IMR-90 (cell line): ENCODE results near the gene PCYT2. TPM values are rescaled to one million over a fixed set of nuclear protein-coding genes. Genes with fewer than 3 reads are reported as not detected.

Experiments
- ATAC-seq: fragments of 200-7000 bp; cut with Tn5 transposase; 2 replicates; pipeline ENCODE4 v1.9.1; 2020; ENCODE audit warnings: low read depth, mild to moderate bottlenecking, moderate library complexity
- BruUV-seq: library from RNA; stranded (reverse); fragments of 400-500 nt; replicated peaks from 2 replicates; lab custom pipeline; 2021; lab: Mats Ljungman, UMichigan
- CTCF ChIA-PET: fragments of 300-600 bp; formaldehyde crosslinking; extraction: SDS; loops from one replicate; lab custom pipeline; 2021; ENCODE audit warnings: antibody characterized with exemption; lab: Yijun Ruan, JAX
- POLR2A ChIA-PET: fragments of 300-600 bp; sonication (Branson Sonifier 250); formaldehyde crosslinking; loops from one replicate; lab custom pipeline; 2022; ENCODE audit warnings: antibody characterized with exemption; ENCODE audit not compliant: unreplicated experiment; lab: Charles Lee
- DNase-seq: peaks from one replicate; pipeline ENCODE4 v3.0.0; 2013
- H2AFZ ChIP-seq: replicated peaks from 2 replicates; pipeline ENCODE3; 2013; ENCODE audit warnings: low read length, mild to moderate bottlenecking; ENCODE audit not compliant: poor library complexity
- H2AK5ac ChIP-seq: 2 replicates; pipeline ENCODE4 v1.6.1; 2013; ENCODE audit warnings: low read depth, low read length, inconsistent platforms
- H2AK9ac ChIP-seq: replicated peaks from 2 replicates; pipeline ENCODE3; 2013; ENCODE audit warnings: mild to moderate bottlenecking, low read depth, low read length, moderate library complexity; ENCODE audit not compliant: poor library complexity
- H2BK120ac ChIP-seq: 2 replicates; pipeline ENCODE4 v1.6.1; 2013; ENCODE audit warnings: low read depth, low read length, inconsistent platforms
- H2BK15ac ChIP-seq: 3 replicates; pipeline ENCODE4 v1.6.1; 2013; ENCODE audit warnings: low read depth, low read length, inconsistent platforms
- H2BK20ac ChIP-seq: 2 replicates; pipeline ENCODE4 v1.6.1; 2013; ENCODE audit warnings: low read depth, mild to moderate bottlenecking, inconsistent platforms, low read length, moderate library complexity
- H2BK5ac ChIP-seq: 2 replicates; pipeline ENCODE4 v1.6.1; 2013; ENCODE audit warnings: mild to moderate bottlenecking, low read depth, low read length, inconsistent platforms; ENCODE audit not compliant: poor library complexity, severe bottlenecking
- H3K14ac ChIP-seq: replicated peaks from 2 replicates; pipeline ENCODE4 v1.6.1; 2013; ENCODE audit warnings: low read depth, low read length, inconsistent platforms
- H3K18ac ChIP-seq: 2 replicates; pipeline ENCODE4 v1.6.1; 2013; ENCODE audit warnings: low read depth, low read length, control low read depth
- H3K23ac ChIP-seq: 2 replicates; pipeline ENCODE4 v1.6.1; 2013; ENCODE audit warnings: low read depth, low read length, inconsistent platforms
- H3K27ac ChIP-seq: 2 replicates; pipeline ENCODE4 v1.5.1; 2013; ENCODE audit warnings: mild to moderate bottlenecking, control low read depth, low read length; ENCODE audit not compliant: insufficient read depth
- H3K27me3 ChIP-seq: 2 replicates; pipeline ENCODE4 v1.6.1; 2013; ENCODE audit warnings: low read length; ENCODE audit not compliant: control insufficient read depth, insufficient read depth
- H3K36me3 ChIP-seq: 2 replicates; pipeline ENCODE4 v1.6.1; 2013; ENCODE audit warnings: low read length, mixed read lengths; ENCODE audit not compliant: control insufficient read depth, insufficient read depth
- H3K4ac ChIP-seq: 2 replicates; pipeline ENCODE4 v1.6.1; 2013; ENCODE audit warnings: low read depth, low read length, inconsistent platforms
- H3K4me1 ChIP-seq: 2 replicates; pipeline ENCODE4 v1.6.1; 2013; ENCODE audit warnings: low read length, mixed read lengths; ENCODE audit not compliant: control insufficient read depth, insufficient read depth
- H3K4me2 ChIP-seq: 2 replicates; pipeline ENCODE4 v1.6.1; 2013; ENCODE audit warnings: low read depth, mild to moderate bottlenecking, control low read depth, low read length, moderate library complexity
- H3K4me3 ChIP-seq: 2 replicates; pipeline ENCODE4 v1.5.1; 2013; ENCODE audit warnings: low read depth, mild to moderate bottlenecking, control low read depth, low read length, moderate library complexity; ENCODE audit not compliant: insufficient read depth
- H3K56ac ChIP-seq: 2 replicates; pipeline ENCODE4 v1.6.1; 2013; ENCODE audit warnings: low read length, inconsistent platforms; ENCODE audit not compliant: insufficient read depth; ENCODE audit errors: extremely low read depth
- H3K79me1 ChIP-seq, 2 experiments: 2 replicates each; pipeline ENCODE4 v1.6.1; 2013; ENCODE audit warnings: low read length in 2 of 2, inconsistent platforms in 1 of 2, low read depth in 1 of 2
- H3K9ac ChIP-seq: 2 replicates; pipeline ENCODE4 v1.6.1; 2013; ENCODE audit warnings: low read depth, low read length, control low read depth
- H3K9me1 ChIP-seq: 2 replicates; pipeline ENCODE4 v1.6.1; 2013; ENCODE audit warnings: low read length, inconsistent platforms; ENCODE audit not compliant: insufficient read depth
- H3K9me3 ChIP-seq: 2 replicates; pipeline ENCODE4 v1.6.1; 2013; ENCODE audit warnings: low read length; ENCODE audit not compliant: control insufficient read depth, insufficient read depth
- H4K20me1 ChIP-seq: 2 replicates; pipeline ENCODE4 v1.6.1; 2013; ENCODE audit warnings: low read length, inconsistent platforms; ENCODE audit not compliant: insufficient read depth
- H4K5ac ChIP-seq: 2 replicates; pipeline ENCODE4 v1.6.1; 2013; ENCODE audit warnings: mild to moderate bottlenecking, low read depth, low read length, control low read depth
- H4K8ac ChIP-seq, 2 experiments: 2 replicates each; pipeline ENCODE4 v1.6.1; 2013; ENCODE audit warnings: low read depth in 2 of 2, low read length in 2 of 2, control low read depth in 1 of 2, inconsistent platforms in 1 of 2
- H4K91ac ChIP-seq: 2 replicates; pipeline ENCODE4 v1.6.1; 2013; ENCODE audit warnings: low read depth, low read length, inconsistent platforms; ENCODE audit not compliant: insufficient read depth
- BHLHE40 ChIP-seq: fragments of 150-350 bp; IDR thresholded peaks from 2 replicates; pipeline ENCODE4 v1.6.1; 2016; ENCODE audit warnings: mild to moderate bottlenecking, low read depth, low read length
- CEBPB ChIP-seq: IDR thresholded peaks from 2 replicates; pipeline ENCODE4 v1.6.1; 2012; ENCODE audit warnings: low read depth, low read length, improper control_type of control experiment
- CHD1 ChIP-seq: IDR thresholded peaks from 2 replicates; pipeline ENCODE4 v1.6.1; 2012; ENCODE audit warnings: low read depth, low read length, improper control_type of control experiment
- CTCF ChIP-seq: conservative IDR thresholded peaks from 2 replicates; pipeline ENCODE4 v1.5.1; 2012; ENCODE audit warnings: mild to moderate bottlenecking, low read depth, low read length, improper control_type of control experiment
- ELK1 ChIP-seq: fragments of 150-350 bp; IDR thresholded peaks from 2 replicates; pipeline ENCODE4 v1.6.1; 2016; ENCODE audit warnings: low read depth, mild to moderate bottlenecking, low read length, moderate library complexity, borderline replicate concordance
- FOS ChIP-seq: fragments of 150-350 bp; IDR thresholded peaks from 2 replicates; pipeline ENCODE4 v1.6.1; 2016; ENCODE audit warnings: low read depth, low read length
- MAFK ChIP-seq: IDR thresholded peaks from 2 replicates; pipeline ENCODE4 v1.6.1; 2012; ENCODE audit warnings: low read depth, low read length, improper control_type of control experiment
- MAZ ChIP-seq: IDR thresholded peaks from 2 replicates; pipeline ENCODE4 v1.6.1; 2012; ENCODE audit warnings: low read depth, mild to moderate bottlenecking, low read length, improper control_type of control experiment, moderate library complexity, borderline replicate concordance
- MXI1 ChIP-seq: IDR thresholded peaks from 2 replicates; pipeline ENCODE4 v1.6.1; 2012; ENCODE audit warnings: low read depth, mild to moderate bottlenecking, low read length, moderate library complexity, borderline replicate concordance
- NFE2L2 ChIP-seq: fragments of 150-350 bp; IDR thresholded peaks from 2 replicates; pipeline ENCODE4 v1.6.1; 2016; ENCODE audit warnings: low read depth, mild to moderate bottlenecking, low read length
- POLR2A ChIP-seq: IDR thresholded peaks from 2 replicates; pipeline ENCODE4 v1.6.1; 2012; ENCODE audit warnings: mild to moderate bottlenecking, low read depth, low read length
- RAD21 ChIP-seq: IDR thresholded peaks from 2 replicates; pipeline ENCODE4 v1.6.1; 2012; ENCODE audit warnings: low read length, improper control_type of control experiment
- RCOR1 ChIP-seq: IDR thresholded peaks from 2 replicates; pipeline ENCODE4 v1.6.1; 2012; ENCODE audit warnings: mild to moderate bottlenecking, low read length, improper control_type of control experiment; ENCODE audit not compliant: insufficient replicate concordance
- RFX5 ChIP-seq: IDR thresholded peaks from 2 replicates; pipeline ENCODE4 v1.8.0; 2012; ENCODE audit warnings: low read depth, mild to moderate bottlenecking, low read length, moderate library complexity
- SMC3 ChIP-seq: fragments of 150-350 bp; IDR thresholded peaks from 2 replicates; pipeline ENCODE4 v1.6.1; 2016; ENCODE audit warnings: low read depth, mild to moderate bottlenecking, antibody characterized with exemption, low read length, moderate library complexity
- USF2 ChIP-seq: fragments of 150-350 bp; IDR thresholded peaks from 2 replicates; pipeline ENCODE4 v1.6.1; 2017; ENCODE audit warnings: mild to moderate bottlenecking, antibody characterized with exemption, low read length, low read depth
- WGBS, 2 experiments: methylation state at CpG; one replicate each; pipeline versions ENCODE4 v1.1.5 to v1.1.7; 2013; ENCODE audit warnings: missing lambda C conversion rate in 2 of 2; ENCODE audit not compliant: insufficient read length in 1 of 2; ENCODE audit errors: extremely low coverage in 2 of 2; 5-methylcytosine and 5-hydroxymethylcytosine counted together
- dilution Hi-C: fragments of 300-500 bp; cut with HindIII; formaldehyde crosslinking; loops from one replicate; pipeline ENCODE4 v1.14.3; 2018; ENCODE audit warnings: low sequenced_read_pairs; ENCODE audit not compliant: unreplicated experiment
- in situ Hi-C: fragments of 300-500 bp; cut with MboI; formaldehyde crosslinking; loops from 3 replicates; pipeline ENCODE4 v1.14.3; 2019; ENCODE audit warnings: low sequenced_read_pairs, inconsistent platforms, mixed read lengths
- intact Hi-C: fragments of 100-400 bp; cut with micrococcal nuclease; formaldehyde crosslinking; loops from 2 replicates; pipeline ENCODE4 v1.10.0; 2022
- polyA plus RNA-seq, 3 experiments: library from polyadenylated mRNA; depleted of rRNA; stranded (reverse); fragments of >200 nt; gene quantifications; 2 replicates each; pipeline ENCODE4 v1.2.3, GENCODE V29; 2012; ENCODE audit warnings: low replicate concordance in 1 of 3
- total RNA-seq: library from RNA; depleted of rRNA; stranded (reverse); fragments of >200 nt; gene quantifications from 2 replicates; pipeline ENCODE4 v1.2.3, GENCODE V29; 2012

PCYT2 gene
- total and polyA plus RNA-seq, 2 of the 4 experiments (the other 2 are of a cell fraction), result 37.3 to 38.5 TPM

- Histone ChIP-seq H2BK15ac (no peak overlapping the region), H3K23ac (peak overlapping the region; percentile 43; the same call in 1 of the 2 replicates), H3K9me3 (no peaks in the 10 kb centered on the region), H3K4me2 (no peak overlapping the region), H2AK9ac (no peak overlapping the region), H3K27me3 (no peaks in the 10 kb centered on the region), H4K91ac (no peak overlapping the region), H3K9ac (peak overlapping the region; percentile 82; the same call in 1 of the 2 replicates), H3K9me1 (0 out of 2 replicates have a peak, but pooled peaks cover 4% of the 10 kb centered on the region), H2AK5ac (no peak overlapping the region), H3K56ac (no peak overlapping the region), H2BK120ac (no peak overlapping the region), H3K4me3 (no peak overlapping the region), H3K4me1 (peaks cover 4% of the 10 kb centered on the region; the same call in 1 of the 2 replicates), H2BK20ac (no peak overlapping the region), H3K27ac (no peak overlapping the region), H3K36me3 (peaks cover 57% of the 10 kb centered on the region), H4K20me1 (peaks cover 18% of the 10 kb centered on the region), H3K4ac (no peak overlapping the region), H2BK5ac (no peak overlapping the region), H2AFZ (no peak overlapping the region), H3K14ac (no peak overlapping the region), H3K18ac (no peak overlapping the region), H3K79me1 (peaks cover 48 to 72% of the 10 kb centered on the region in 2 experiments), H4K5ac (no peak overlapping the region), H4K8ac (0 out of 4 replicates have a peak overlapping the region, but pooled peaks of 1 of the 2 experiments have one; percentile 1)
- TF ChIP-seq MAZ, result no peak
- TF ChIP-seq NFE2L2, result no peak
- TF ChIP-seq USF2, result no peak
- no peak for TF ChIP-seq CEBPB
- TF ChIP-seq SMC3, result no peak
- no peak for TF ChIP-seq POLR2A
- no peak for TF ChIP-seq FOS
- no peak for TF ChIP-seq CHD1
- no peak for TF ChIP-seq MAFK
- TF ChIP-seq RCOR1, result no peak
- TF ChIP-seq BHLHE40, result no peak
- TF ChIP-seq MXI1, result no peak
- no peak for TF ChIP-seq RAD21
- TF ChIP-seq CTCF, result no peak
- no peak for TF ChIP-seq RFX5
- TF ChIP-seq ELK1, result no peak
- intact Hi-C loops, result no loop called here
- ATAC-seq, result no peak
- in situ Hi-C loops, result no loop called here
- CTCF ChIA-PET, result no interaction called here
- dilution Hi-C loops, result no loop called here
- POLR2A ChIA-PET, result no interaction called here
- no peak for DNase-seq
- WGBS, 2 experiments, result 90% methylated on average over 2 of the region's 9 CpGs; no CpG with 5 or more reads in 1 of the 2 experiments
- no TSS peak for BruUV-seq
Observed at GRCh38 chr17:81889602-81890001, 21.6 kb downstream of the PCYT2 start.
